Heart left ventricle (tissue), 16 donors: ENCODE measurements around the gene C11orf98. TPM values are rescaled to one million over a fixed set of nuclear protein-coding genes. Genes with fewer than 3 reads are reported as not detected.

ENCODE experiments used
- ATAC-seq, 4 donors: fragments of 200-7000 bp; cut with Tn5 transposase; one replicate each; pipeline ENCODE4 v1.9.1; 2020 to 2022; ENCODE audit warnings: moderate library complexity in 4 of 4, mild to moderate bottlenecking in 3 of 4, moderate number of reproducible peaks in 1 of 4
- DNase-seq, 5 donors: peaks; one replicate each; pipeline ENCODE4 v3.0.0-alpha.2; 2020
- H3K27ac ChIP-seq, 12 donors: fragments of 200-600 bp; sonication (generic) in 4 of 12; one replicate each; pipeline versions ENCODE4 v1.5.0 to v1.8.0; 2016 to 2022; ENCODE audit warnings: mild to moderate bottlenecking in 2 of 12
- H3K27me3 ChIP-seq, 9 donors: fragments of 200-600 bp; sonication (generic) in 2 of 9; one replicate each; pipeline versions ENCODE4 v1.5.1 to v1.8.0; 2016 to 2022; ENCODE audit warnings: mild to moderate bottlenecking in 3 of 9
- H3K36me3 ChIP-seq, 9 donors: fragments of 200-600 bp; sonication (generic) in 2 of 9; one replicate each; pipeline versions ENCODE4 v1.5.0 to v1.8.0; 2018 to 2022; ENCODE audit warnings: mild to moderate bottlenecking in 2 of 9
- H3K4me1 ChIP-seq, 12 donors: fragments of 200-600 bp; sonication (generic) in 4 of 12; one replicate each; pipeline versions ENCODE4 v1.5.0 to v1.8.0; 2016 to 2022; ENCODE audit warnings: mild to moderate bottlenecking in 3 of 12
- H3K4me3 ChIP-seq, 12 donors: fragments of 200-600 bp; sonication (generic) in 4 of 12; one replicate each; pipeline versions ENCODE4 v1.5.0 to v1.8.0; 2017 to 2022; ENCODE audit warnings: mild to moderate bottlenecking in 9 of 12, moderate library complexity in 4 of 12
- H3K9me3 ChIP-seq, 12 donors: fragments of 200-600 bp; sonication (generic) in 4 of 12; one replicate each; pipeline versions ENCODE4 v1.5.0 to v1.8.0; 2016 to 2022; ENCODE audit warnings: mild to moderate bottlenecking in 1 of 12
- POLR2A ChIP-seq, 2 donors: fragments of 450-650 bp; IDR thresholded peaks; one replicate each; pipeline ENCODE4 v1.6.1; 2017; ENCODE audit warnings: antibody characterized with exemption in 2 of 2, mild to moderate bottlenecking in 2 of 2, moderate library complexity in 2 of 2
- WGBS, 4 donors: extraction: QIAGEN DNeasy Blood & Tissue Kit in 2 of 4; methylation state at CpG; one replicate each; pipeline versions ENCODE4 v1.1.5 to v1.1.7; 2013 to 2018; 5-methylcytosine and 5-hydroxymethylcytosine counted together
- intact Hi-C, 10 donors: fragments of 100-400 bp; cut with DNase I; formaldehyde crosslinking; loops; one replicate each; pipeline versions ENCODE4 v1.11.1 to v1.14.2; 2022
- polyA plus RNA-seq, 2 donors: library from polyadenylated mRNA; stranded (reverse); fragments of 200-250 nt; gene quantifications; one replicate each; pipeline ENCODE4 v1.2.3, GENCODE V29; 2013
- total RNA-seq, 9 donors: library from RNA; depleted of rRNA in 2 of 9; stranded (reverse); fragments of >200 nt in 2 of 9; fragmentation: NEBNext Ultra II Directional in 3 of 9; extraction: Animal tissue kit (Norgen Biotek cat#: 25700) in 3 of 9; gene quantifications; one replicate each; pipeline versions ENCODE4 v1.1.0 to v1.2.4, GENCODE V29; 2016 to 2023
- TF ChIP-seq, protein P1 (sequence below), 12 donors: fragments of 200-600 bp; sonication (generic) in 4 of 12; IDR thresholded peaks; one replicate each; pipeline versions ENCODE4 v1.5.0 to v1.8.0; 2018 to 2022; ENCODE audit warnings: antibody characterized with exemption in 12 of 12, mild to moderate bottlenecking in 5 of 12
- donor health status: ischemic (EF 13 %, LVEDD 7.1; RV severe dilation, severe dysfunction).
- donor health status: healthy with polysubstance abuse.
- donor health status: DM: no; HTN: yes; CAD: no.
- donor health status: DM: no; HTN: no; CAD: no.
- donor health status: ischemic (EF 25% LVEDD 6.9; RV normal size, moderate dysfunction).
- donor health status: ischemic (EF 25% LVEDD 5.7; RV mildly dilated, moderate dysfunction).
- donor health status: healthy.
- donor health status: DM: yes; HTN: yes; CAD: no.
- donor health status: ischemic (EF 35%, LVEDD 5.7; RV mildly dilated, moderate dysfunction).
- donor health status: nonischemic (EF 11% LVEDD 7.7; RV severe dilation, severe dysfunction).
- donor health status: DM: yes; HTN: yes; CAD: no.
- donor health status: PGD.
- donor health status: ischemic (EF 29% LVEDD 5.4; RV normal size, mild dysfunction).
- donor health status: nonischemic (EF 23%, LVEDD 6.1; RV moderate dilation, normal function).

Gene C11orf98
- total and polyA plus RNA-seq, 11 donors: 24.0 to 191 (median 39.3) TPM

DNA sequence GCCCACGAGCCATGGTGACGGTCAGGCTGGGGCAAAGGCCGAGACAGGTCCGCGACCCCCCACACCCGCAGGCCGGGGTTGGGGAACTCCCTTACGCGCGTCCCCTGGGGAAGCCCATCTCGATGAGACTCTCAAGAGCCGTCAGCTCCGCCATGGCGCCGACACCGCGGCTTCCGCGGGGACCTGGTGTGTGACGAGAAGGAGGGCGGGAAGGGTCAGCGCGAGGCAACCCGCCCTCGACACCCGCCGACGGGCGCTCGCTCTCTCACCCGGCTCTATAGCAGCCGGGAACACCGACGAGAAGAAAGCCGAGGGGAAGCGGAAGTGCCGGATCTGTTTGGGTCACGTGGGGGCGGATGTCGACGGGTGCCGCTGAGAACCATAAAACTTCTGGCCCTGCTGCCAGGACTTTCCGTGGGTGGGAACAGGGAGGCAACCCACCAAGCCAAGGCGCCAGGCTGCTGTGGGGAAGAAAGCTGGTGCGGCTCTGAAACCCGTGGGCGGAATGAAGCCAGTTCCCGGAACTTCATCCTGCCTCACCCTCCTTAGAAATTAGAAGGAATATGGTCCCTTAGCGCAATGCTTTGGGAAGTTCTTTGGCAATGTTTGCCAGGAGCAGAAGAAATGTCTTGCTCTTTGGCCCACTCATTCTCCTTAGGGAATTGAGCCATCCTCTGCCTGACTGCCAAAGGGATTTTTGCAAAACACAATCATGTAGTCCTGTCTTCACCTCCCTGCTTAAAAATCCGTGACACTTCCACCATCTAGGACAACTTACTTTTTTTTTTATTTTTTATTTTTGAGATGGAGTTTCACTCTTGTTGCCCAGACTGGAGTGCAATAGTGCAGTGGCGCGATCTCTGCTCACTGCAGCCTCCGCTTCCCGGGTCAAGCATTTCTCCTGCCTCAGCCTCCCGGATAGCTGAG lies 14.0 kb upstream of the C11orf98 start, which contains the start of gene UBXN1:
TSS of gene UBXN1 (minus strand) at position 304 of the 927 bp plus-strand sequence. CDS start at position 154, 150 bp downstream.
- 3 to 10% (median 7%) methylated on average over 26 to 55 of the region's 55 CpGs for WGBS, 4 donors
- Histone ChIP-seq H3K9me3 (no peaks in the 10 kb centered on the region), H3K4me1 (peaks cover 6 to 45% (median 21%) of the 10 kb centered on the region in 12 donors), H3K36me3 (peaks cover 0 to 42% (median 37%) of the 10 kb centered on the region in 9 donors), H3K4me3 (peak within 1 kb of the TSS; percentile 61 to 100 (median 94)), H3K27me3 (no peaks in the 10 kb centered on the region), H3K27ac (peak within 1 kb of the TSS; percentile 76 to 96 (median 89))
- peak in 1 of 2 donors; percentile 73 for TF ChIP-seq POLR2A (IDR thresholded peaks at IDR 0.05)
- TF ChIP-seq, protein P1, sequence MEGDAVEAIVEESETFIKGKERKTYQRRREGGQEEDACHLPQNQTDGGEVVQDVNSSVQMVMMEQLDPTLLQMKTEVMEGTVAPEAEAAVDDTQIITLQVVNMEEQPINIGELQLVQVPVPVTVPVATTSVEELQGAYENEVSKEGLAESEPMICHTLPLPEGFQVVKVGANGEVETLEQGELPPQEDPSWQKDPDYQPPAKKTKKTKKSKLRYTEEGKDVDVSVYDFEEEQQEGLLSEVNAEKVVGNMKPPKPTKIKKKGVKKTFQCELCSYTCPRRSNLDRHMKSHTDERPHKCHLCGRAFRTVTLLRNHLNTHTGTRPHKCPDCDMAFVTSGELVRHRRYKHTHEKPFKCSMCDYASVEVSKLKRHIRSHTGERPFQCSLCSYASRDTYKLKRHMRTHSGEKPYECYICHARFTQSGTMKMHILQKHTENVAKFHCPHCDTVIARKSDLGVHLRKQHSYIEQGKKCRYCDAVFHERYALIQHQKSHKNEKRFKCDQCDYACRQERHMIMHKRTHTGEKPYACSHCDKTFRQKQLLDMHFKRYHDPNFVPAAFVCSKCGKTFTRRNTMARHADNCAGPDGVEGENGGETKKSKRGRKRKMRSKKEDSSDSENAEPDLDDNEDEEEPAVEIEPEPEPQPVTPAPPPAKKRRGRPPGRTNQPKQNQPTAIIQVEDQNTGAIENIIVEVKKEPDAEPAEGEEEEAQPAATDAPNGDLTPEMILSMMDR (IDR thresholded peaks at IDR 0.05): no peak
- ATAC-seq: peak; percentile 79 to 92 (median 90)
- intact Hi-C loops: loop anchor here in 1 of 10 donors (5.0 kb wide), 1 partner anchor 77 kb away; the partner anchor contains the start of gene MTA2
- DNase-seq: peak; percentile 93 to 96 (median 94)

DNA sequence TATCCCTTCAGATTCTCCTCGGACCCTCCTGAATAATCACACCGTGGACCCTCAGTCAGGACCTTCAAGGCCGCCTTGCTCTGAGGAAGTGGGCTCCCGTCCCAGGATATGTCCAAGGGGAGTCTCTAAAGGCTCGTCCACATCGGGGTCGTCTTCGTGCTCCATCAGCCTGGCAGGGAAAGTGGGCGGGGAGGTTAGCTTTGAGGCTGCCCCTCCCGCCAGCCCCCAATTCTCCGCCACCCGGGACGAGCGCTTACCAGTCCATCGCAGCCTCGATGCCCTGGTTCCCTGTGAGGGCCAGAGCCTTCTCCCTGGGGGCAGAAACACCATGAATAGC lies 13.4 kb upstream of the C11orf98 start:
- Histone ChIP-seq H3K4me3 (peak overlapping the region; percentile 61 to 100 (median 94)), H3K36me3 (peaks cover 0 to 48% (median 42%) of the 10 kb centered on the region in 9 donors), H3K27me3 (no peaks in the 10 kb centered on the region), H3K27ac (peak overlapping the region; percentile 76 to 96 (median 89)), H3K4me1 (peaks cover 6 to 47% (median 21%) of the 10 kb centered on the region in 12 donors), H3K9me3 (no peaks in the 10 kb centered on the region)
- no peak for TF ChIP-seq POLR2A (IDR thresholded peaks at IDR 0.05)
- TF ChIP-seq, protein P1 (IDR thresholded peaks at IDR 0.05): no peak
- 2 to 5% (median 4%) methylated on average over 10 to 16 of the region's 16 CpGs for WGBS, 4 donors
- peak in 1 of 5 donors; percentile 65 for DNase-seq
- peak in 1 of 4 donors; percentile 4 for ATAC-seq
- intact Hi-C loops: loop anchor here in 1 of 10 donors (5.0 kb wide), 1 partner anchor 76 kb away; the partner anchor contains the start of gene MTA2

DNA sequence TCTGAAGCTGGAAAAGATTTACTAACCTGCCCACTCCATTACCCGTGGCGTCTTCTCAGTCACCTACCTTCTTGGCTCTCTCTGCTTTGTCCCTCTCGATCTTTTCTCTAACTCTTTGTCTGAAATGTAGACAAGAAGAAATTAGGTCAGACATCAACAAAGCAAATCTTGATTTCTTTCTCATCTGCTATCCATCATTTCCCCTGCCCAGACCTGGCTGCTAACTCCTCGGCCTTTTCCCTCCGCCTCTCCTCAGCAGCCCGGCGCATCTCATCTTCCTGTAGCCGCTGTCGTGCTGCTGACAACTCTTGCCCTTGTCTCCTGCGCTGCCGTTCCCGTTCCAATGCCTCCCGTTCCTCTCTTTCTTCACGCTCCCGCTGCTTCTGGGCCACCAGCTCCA lies 12.7 kb upstream of the C11orf98 start:
- DNase-seq (no peak), ATAC-seq (no peak)
- Histone ChIP-seq H3K36me3 (peaks cover 0 to 53% (median 49%) of the 10 kb centered on the region in 9 donors), H3K4me1 (peaks cover 6 to 54% (median 25%) of the 10 kb centered on the region in 12 donors), H3K4me3 (peak overlapping the region in 10 of 12 donors; percentile 61 to 100 (median 92)), H3K27ac (peak overlapping the region in 3 of 12 donors; percentile 89 to 93 (median 89)), H3K27me3 (no peaks in the 10 kb centered on the region), H3K9me3 (no peaks in the 10 kb centered on the region)
- intact Hi-C loops: loop anchor here in 1 of 10 donors (5.0 kb wide), 1 partner anchor 75 kb away; the partner anchor contains the start of gene MTA2
- WGBS, 4 donors: 70 to 82% (median 78%) methylated on average over 15 of the region's 15 CpGs
- no peak for TF ChIP-seq POLR2A (IDR thresholded peaks at IDR 0.05)
- TF ChIP-seq, protein P1 (IDR thresholded peaks at IDR 0.05): no peak

DNA sequence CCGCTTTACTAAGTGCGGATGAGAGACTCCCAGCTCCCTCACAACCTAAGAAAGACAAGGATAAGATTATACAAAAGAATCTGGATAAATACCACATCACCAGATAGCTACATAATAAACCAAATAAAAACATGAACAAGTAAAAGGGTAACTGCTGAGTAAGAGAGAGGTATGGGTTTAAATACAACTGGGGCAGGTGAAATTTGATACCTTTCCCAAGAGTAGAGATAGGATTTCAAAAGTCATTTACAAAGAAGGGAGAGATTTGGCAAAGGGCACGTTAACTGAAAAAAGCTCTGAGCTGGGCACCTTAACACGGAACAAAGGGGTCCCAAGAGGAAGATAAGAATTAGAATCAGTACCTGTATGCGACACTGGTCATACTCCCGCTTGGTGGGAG lies 12.1 kb upstream of the C11orf98 start:
- Histone ChIP-seq H3K9me3 (no peaks in the 10 kb centered on the region), H3K27ac (no peak overlapping the region), H3K4me1 (peaks cover 6 to 60% (median 28%) of the 10 kb centered on the region in 12 donors), H3K27me3 (no peaks in the 10 kb centered on the region), H3K36me3 (peaks cover 0 to 53% (median 49%) of the 10 kb centered on the region in 9 donors), H3K4me3 (peak overlapping the region in 1 of 12 donors; percentile 96)
- ATAC-seq (no peak), DNase-seq (no peak)
- intact Hi-C loops: loop anchor here in 1 of 10 donors (5.0 kb wide), 1 partner anchor 75 kb away; the partner anchor contains the start of gene MTA2
- TF ChIP-seq, protein P1 (IDR thresholded peaks at IDR 0.05): no peak
- no peak for TF ChIP-seq POLR2A (IDR thresholded peaks at IDR 0.05)
- WGBS, 4 donors: 59 to 68% (median 64%) methylated on average over 6 of the region's 6 CpGs
